ENCODE results near the gene SULT1E1.

GRCh38 chr4:69874507-69874906 is 14.6 kb upstream of the SULT1E1 start:
- TF ChIP-seq CTCF (IDR thresholded peaks at IDR 0.05) (no peak), POLR2A (IDR thresholded peaks at IDR 0.05) (no peak), POLR2AphosphoS5 (IDR thresholded peaks at IDR 0.05) (no peak)
